Tracheal epithelial cell (primary cell): Measurements from ENCODE around the gene TFR2. TPM values are rescaled to one million over a fixed set of nuclear protein-coding genes. Genes with fewer than 3 reads are reported as not detected.

Experiments used
- total RNA-seq: library from RNA; depleted of rRNA; stranded (reverse); fragments of >200 nt; gene quantifications from 2 replicates; pipeline ENCODE4 v1.2.1, GENCODE V29; 2014

Gene TFR2
- total RNA-seq, result 0.72 and 1.3 TPM in 2 replicates

GRCh38 chr7:100641463-100641859, at the start of gene TFR2:
TFR2 (minus strand) TSS chr7:100641552; CDS start chr7:100641509, 43 bp downstream.

DNA sequence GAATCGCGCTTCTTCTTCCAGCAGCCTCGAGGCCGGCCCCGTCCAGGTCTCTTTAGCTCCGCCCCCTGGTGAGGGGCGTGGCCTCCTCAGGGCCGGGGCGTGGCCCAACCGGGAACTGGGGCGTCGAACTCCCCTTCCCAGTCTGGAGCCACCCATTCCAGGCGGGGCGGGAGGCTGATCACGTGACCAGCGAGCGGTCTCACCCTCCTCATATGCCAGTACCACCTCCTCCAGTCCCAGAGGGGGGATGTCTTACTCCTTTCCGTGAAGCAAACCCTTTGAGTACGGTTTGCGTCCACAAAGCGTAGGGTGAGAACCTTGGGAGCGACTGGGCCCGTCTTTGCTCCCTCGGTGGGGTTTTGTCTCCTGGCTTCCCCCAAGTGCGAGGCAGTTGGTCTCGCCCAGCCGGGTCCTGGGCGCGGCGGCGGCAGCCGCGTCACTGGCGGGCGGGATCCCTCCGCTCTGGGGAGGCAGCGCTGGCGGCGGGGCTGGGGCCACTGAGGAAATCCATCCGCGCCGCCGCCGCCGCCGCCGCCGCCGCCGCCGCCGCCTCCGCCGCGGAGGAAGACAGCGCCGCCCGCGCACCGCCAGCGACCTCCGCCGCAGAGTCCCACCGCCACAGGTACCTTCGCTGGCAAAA, 32.1 kb upstream of the TFR2 start, which contains the start of gene GNB2:
Gene GNB2 (plus strand): TSS at position 439 of the 640 bp plus-strand sequence. CDS start 2,526 bp downstream, outside the sequence.

DNA sequence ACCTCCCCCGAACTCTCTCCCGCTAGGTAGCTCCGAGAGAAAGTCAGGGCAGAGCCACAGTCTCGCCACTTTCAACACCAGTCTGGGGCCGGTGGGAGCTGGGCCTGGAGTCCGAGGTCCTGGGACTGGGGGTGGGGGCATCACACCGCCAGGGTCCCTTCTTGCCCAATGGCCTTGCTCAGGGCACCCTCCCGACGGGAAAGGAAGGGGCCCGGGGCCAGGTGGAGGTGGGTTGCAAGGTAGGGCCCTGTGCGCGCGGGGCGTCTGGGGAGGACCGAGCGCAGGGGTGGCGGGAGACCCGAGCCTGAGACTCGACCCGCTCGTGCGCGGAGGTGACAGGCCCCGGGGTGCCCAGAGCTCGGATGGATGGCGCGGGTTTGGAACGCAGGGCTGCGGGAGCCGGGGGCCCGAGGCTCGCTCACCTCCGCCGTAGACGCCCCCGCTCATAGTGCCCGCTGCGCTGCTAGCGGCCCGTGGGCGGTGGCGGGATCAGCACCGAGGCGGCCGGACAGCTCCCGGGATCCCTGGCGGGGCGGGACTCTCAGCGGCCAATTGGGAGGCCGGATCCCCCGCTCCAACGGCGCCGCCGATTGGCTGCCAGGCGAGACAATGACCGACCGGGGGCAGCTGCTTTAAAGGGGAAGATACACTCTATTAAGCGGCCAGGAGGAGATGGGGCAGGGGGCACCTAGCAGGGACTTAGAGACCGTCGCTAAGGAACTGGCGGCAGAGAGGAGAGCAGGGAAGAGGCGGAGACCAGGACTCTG, 14.7 kb upstream of the TFR2 start, which contains the start of gene ACTL6B:
Gene ACTL6B (minus strand): TSS at position 541 of the 767 bp plus-strand sequence. CDS start 94 bp downstream, at position 447.

GRCh38 chr7:100611983-100612729, 29.2 kb downstream of the TFR2 start, which contains the start of gene MOSPD3:
MOSPD3 (plus strand) TSS chr7:100612540; CDS start chr7:100612792, 252 bp downstream.

GRCh38 chr7:100586266-100587025, 54.9 kb downstream of the TFR2 start, which contains the start of gene FBXO24:
FBXO24 (plus strand) TSS chr7:100586328; CDS start chr7:100586626, 298 bp downstream.

GRCh38 chr7:100585511-100586265, 55.7 kb downstream of the TFR2 start, which contains the start of gene LRCH4:
LRCH4 (minus strand) TSS chr7:100586129; CDS start chr7:100586100, 29 bp downstream.

GRCh38 chr7:100573691-100574361, 67.5 kb downstream of the TFR2 start, which contains the start of gene SAP25:
SAP25 (minus strand) TSS chr7:100573900; CDS start chr7:100573742, 158 bp downstream.

Other genes with a start within 250 kb of the TFR2 start
- 1.4 and 2.8 TPM in 2 replicates for gene ZCWPW1, start 212.8 kb downstream of the TFR2 start, total RNA-seq
- 14.9 and 16.6 TPM in 2 replicates for gene MEPCE, start 211.7 kb downstream of the TFR2 start, total RNA-seq
- 36.6 and 39.2 TPM in 2 replicates for gene PPP1R35, start 205.1 kb downstream of the TFR2 start, total RNA-seq
- 0.48 and 0.85 TPM in 2 replicates for gene SPACDR, start 177.3 kb downstream of the TFR2 start, total RNA-seq
- gene TSC22D4, start 162.3 kb downstream of the TFR2 start, total RNA-seq, result 12.4 and 14.9 TPM in 2 replicates
- 0.85 and 1.4 TPM in 2 replicates for gene NYAP1, start 157.6 kb downstream of the TFR2 start, total RNA-seq
- 3.4 and 7.0 TPM in 2 replicates for gene AGFG2, start 102.3 kb downstream of the TFR2 start, total RNA-seq
- gene SAP25, start 67.7 kb downstream of the TFR2 start, total RNA-seq, result not detected in 2 replicates
- gene LRCH4, start 55.4 kb downstream of the TFR2 start, total RNA-seq, result 10.9 and 11.6 TPM in 2 replicates
- 0.64 TPM in 1 of 2 replicates, not detected in the other for gene FBXO24, start 55.2 kb downstream of the TFR2 start, total RNA-seq
- gene PCOLCE, start 39.2 kb downstream of the TFR2 start, total RNA-seq, result 1.4 TPM in 1 of 2 replicates, not detected in the other
- 3.6 and 3.9 TPM in 2 replicates for gene MOSPD3, start 29.0 kb downstream of the TFR2 start, total RNA-seq
- not detected in 2 replicates for gene ACTL6B, start 14.9 kb upstream of the TFR2 start, total RNA-seq
- 99.3 and 110 TPM in 2 replicates for gene GNB2, start 32.2 kb upstream of the TFR2 start, total RNA-seq
- 12.3 and 15.1 TPM in 2 replicates for gene GIGYF1, start 52.7 kb upstream of the TFR2 start, total RNA-seq
- gene POP7, start 64.6 kb upstream of the TFR2 start, total RNA-seq, result 40.7 and 63.1 TPM in 2 replicates
- gene EPO, start 78.9 kb upstream of the TFR2 start, total RNA-seq, result not detected in 2 replicates
- not detected in 2 replicates for gene ZAN, start 92.0 kb upstream of the TFR2 start, total RNA-seq
- gene EPHB4, start 186.0 kb upstream of the TFR2 start, total RNA-seq, result 129 and 175 TPM in 2 replicates
- gene SLC12A9, start 211.2 kb upstream of the TFR2 start, total RNA-seq, result 17.9 and 18.3 TPM in 2 replicates
- 69.6 and 75.5 TPM in 2 replicates for gene TRIP6, start 225.8 kb upstream of the TFR2 start, total RNA-seq
- 22.0 and 30.8 TPM in 2 replicates for gene SRRT, start 233.6 kb upstream of the TFR2 start, total RNA-seq
- gene UFSP1, start 248.2 kb upstream of the TFR2 start, total RNA-seq, result 8.3 and 14.7 TPM in 2 replicates